ENCODE results near the gene IQSEC1.

Gene IQSEC1

GRCh38 chr3:12935861-12936830 is 137.1 kb downstream of the IQSEC1 start:
- H3K27ac ChIP-seq = peak overlapping the region in 1 of 2 donors; percentile 77

GRCh38 chr3:12935023-12935860 is 138.0 kb downstream of the IQSEC1 start:
- Histone ChIP-seq H3K4me1 (peaks cover 21 to 90% (median 73%) of the 10 kb centered on the region in 4 donors), H3K27me3 (no peaks in the 10 kb centered on the region), H3K4me3 (peak overlapping the region in 1 of 2 donors; percentile 1), H3K9me3 (no peaks in the 10 kb centered on the region), H3K27ac (peak overlapping the region; percentile 77 to 85), H3K36me3 (peaks cover 15 to 46% (median 38%) of the 10 kb centered on the region in 3 donors)
- no peak for DNase-seq
- intact Hi-C loops (cut with DNase I; ENCODE audit: low total_unique reads) = no loop called here
- TF ChIP-seq CTCF (IDR thresholded peaks at IDR 0.05) = no peak

More at GRCh38 chr3:12935861-12936830, 137.1 kb downstream of the IQSEC1 start:
- DNase-seq = no peak
- no peak for TF ChIP-seq CTCF (IDR thresholded peaks at IDR 0.05)
- H3K4me3 ChIP-seq = no peak overlapping the region
- no peaks in the 10 kb centered on the region for H3K9me3 ChIP-seq
- peaks cover 21 to 90% (median 78%) of the 10 kb centered on the region in 4 donors for H3K4me1 ChIP-seq
- H3K27me3 ChIP-seq = no peaks in the 10 kb centered on the region
- peaks cover 20 to 48% (median 36%) of the 10 kb centered on the region in 3 donors for H3K36me3 ChIP-seq
- intact Hi-C loops (cut with DNase I; ENCODE audit: low total_unique reads) = no loop called here

- no peaks in the 10 kb centered on the region for H3K9me3 ChIP-seq
- H3K27ac ChIP-seq = peak overlapping the region; percentile 77 to 85
- peaks cover 21 to 87% (median 74%) of the 10 kb centered on the region in 4 donors for H3K4me1 ChIP-seq
- H3K36me3 ChIP-seq = peaks cover 15 to 47% (median 38%) of the 10 kb centered on the region in 3 donors
- H3K4me3 ChIP-seq = peak overlapping the region in 1 of 2 donors; percentile 1
- DNase-seq = peak; percentile 75 to 96
- no peak for TF ChIP-seq CTCF (IDR thresholded peaks at IDR 0.05)
- intact Hi-C loops (cut with DNase I; ENCODE audit: low total_unique reads) = no loop called here
- no peaks in the 10 kb centered on the region for H3K27me3 ChIP-seq
Measured at GRCh38 chr3:12934431-12934830, 138.8 kb downstream of the IQSEC1 start.

GRCh38 chr3:12933901-12934300 is 139.3 kb downstream of the IQSEC1 start:
- Histone ChIP-seq H3K4me1 (peaks cover 17 to 85% (median 69%) of the 10 kb centered on the region in 4 donors), H3K27ac (peak overlapping the region; percentile 77 to 85), H3K27me3 (no peaks in the 10 kb centered on the region), H3K36me3 (peaks cover 15 to 52% (median 40%) of the 10 kb centered on the region in 3 donors), H3K4me3 (no peak overlapping the region), H3K9me3 (no peaks in the 10 kb centered on the region)
- TF ChIP-seq CTCF (IDR thresholded peaks at IDR 0.05) = no peak
- intact Hi-C loops (cut with DNase I; ENCODE audit: low total_unique reads) = no loop called here
- no peak for DNase-seq

GRCh38 chr3:12932754-12933153 is 140.5 kb downstream of the IQSEC1 start:
- Histone ChIP-seq H3K27ac (peak overlapping the region; percentile 77 to 85), H3K4me1 (peaks cover 12 to 73% (median 59%) of the 10 kb centered on the region in 4 donors), H3K27me3 (no peaks in the 10 kb centered on the region), H3K9me3 (no peaks in the 10 kb centered on the region), H3K36me3 (peaks cover 15 to 61% (median 41%) of the 10 kb centered on the region in 3 donors), H3K4me3 (no peak overlapping the region)
- no peak for DNase-seq
- intact Hi-C loops (cut with DNase I; ENCODE audit: low total_unique reads) = no loop called here
- TF ChIP-seq CTCF (IDR thresholded peaks at IDR 0.05) = no peak
